BE2C (cell line): ENCODE measurements around the gene NXT1.

ENCODE experiments used
- DNase-seq: peaks from one replicate; pipeline ENCODE4 v3.0.0-alpha.2; 2020
- H3K27me3 ChIP-seq: fragments of 250-450 bp; sonication (Bioruptor Pico); 2 replicates; pipeline ENCODE4 v1.5.1; 2020; ENCODE audit warnings: mild to moderate bottlenecking
- H3K36me3 ChIP-seq: fragments of 250-450 bp; sonication (Bioruptor Pico); 2 replicates; pipeline ENCODE4 v1.5.1; 2020; ENCODE audit warnings: mild to moderate bottlenecking
- H3K4me1 ChIP-seq: fragments of 250-450 bp; sonication (Bioruptor Pico); 2 replicates; pipeline ENCODE4 v1.5.1; 2020
- H3K4me3 ChIP-seq: 2 replicates; pipeline ENCODE4 v1.5.1; 2011; ENCODE audit warnings: low read depth, low read length
- H3K9me3 ChIP-seq: fragments of 250-450 bp; sonication (Bioruptor Pico); 2 replicates; pipeline ENCODE4 v1.5.1; 2020
- CTCF ChIP-seq: IDR thresholded peaks from 2 replicates; pipeline ENCODE4 v1.5.1; 2012; ENCODE audit warnings: mild to moderate bottlenecking, low read depth, low read length

The NXT1 gene

GRCh38 chr20:23379772-23380171 is 29.2 kb downstream of the NXT1 start:
- Histone ChIP-seq H3K36me3 (peaks cover 26% of the 10 kb centered on the region), H3K27me3 (no peaks in the 10 kb centered on the region; the same call in 1 of the 2 replicates), H3K9me3 (peaks cover 4% of the 10 kb centered on the region; the same call in 1 of the 2 replicates), H3K4me1 (no peaks in the 10 kb centered on the region), H3K4me3 (no peak overlapping the region)
- TF ChIP-seq CTCF, result no peak
- DNase-seq, result no peak

- H3K4me1 ChIP-seq, result no peaks in the 10 kb centered on the region
- peaks cover 8% of the 10 kb centered on the region for H3K36me3 ChIP-seq
- DNase-seq, result no peak
- no peak overlapping the region for H3K4me3 ChIP-seq
- H3K9me3 ChIP-seq, result no peaks in the 10 kb centered on the region
- H3K27me3 ChIP-seq, result no peaks in the 10 kb centered on the region; the same call in 1 of the 2 replicates
- no peak for TF ChIP-seq CTCF
These were observed 31.3 kb downstream of the NXT1 start for GRCh38 chr20:23381876-23382275.

- H3K9me3 ChIP-seq, result no peaks in the 10 kb centered on the region
These were observed 35.9 kb downstream of the NXT1 start for GRCh38 chr20:23386304-23387117.

GRCh38 chr20:23387118-23387443 is 36.5 kb downstream of the NXT1 start:
- Histone ChIP-seq H3K4me1 (no peaks in the 10 kb centered on the region), H3K36me3 (no peaks in the 10 kb centered on the region; the same call in none of the 2 replicates), H3K4me3 (no peak overlapping the region), H3K9me3 (no peaks in the 10 kb centered on the region), H3K27me3 (no peaks in the 10 kb centered on the region)
- no peak for DNase-seq
- TF ChIP-seq CTCF, result no peak

More at GRCh38 chr20:23386304-23387117, 35.9 kb downstream of the NXT1 start:
- DNase-seq, result no peak
- Histone ChIP-seq H3K4me3 (no peak overlapping the region), H3K27me3 (no peaks in the 10 kb centered on the region), H3K36me3 (no peaks in the 10 kb centered on the region; the same call in none of the 2 replicates), H3K4me1 (no peaks in the 10 kb centered on the region)
- TF ChIP-seq CTCF, result no peak

GRCh38 chr20:23390091-23390774 is 39.6 kb downstream of the NXT1 start:
- no peaks in the 10 kb centered on the region for H3K9me3 ChIP-seq
- H3K4me1 ChIP-seq, result no peaks in the 10 kb centered on the region
- no peak overlapping the region for H3K4me3 ChIP-seq
- DNase-seq, result no peak
- TF ChIP-seq CTCF, result no peak
- no peaks in the 10 kb centered on the region for H3K27me3 ChIP-seq
- H3K36me3 ChIP-seq, result peaks cover 11% of the 10 kb centered on the region
